Lung (tissue), 12 donors: ENCODE measurements around the gene NKAIN2. TPM values are rescaled to one million over a fixed set of nuclear protein-coding genes. Genes with fewer than 3 reads are reported as not detected.

Source experiments
- ATAC-seq: fragments of 200-7000 bp; cut with Tn5 transposase; one replicate; pipeline ENCODE4 v1.9.1; 2020; ENCODE audit warnings: moderate number of reproducible peaks; ENCODE audit not compliant: insufficient read depth, low FRiP score
- DNase-seq, 3 donors: peaks; one replicate each; pipeline ENCODE4 v3.0.0-alpha.2; 2013 to 2017
- H3K27ac ChIP-seq, 2 donors: one replicate each; pipeline ENCODE4 v1.5.1; 2013; ENCODE audit warnings: mild to moderate bottlenecking in 2 of 2, moderate library complexity in 2 of 2, control low read depth in 1 of 2, inconsistent platforms in 1 of 2, low read depth in 1 of 2, low read length in 1 of 2
- H3K27me3 ChIP-seq, 3 donors: one replicate each; pipeline ENCODE4 v1.5.1; 2013; ENCODE audit warnings: low read length in 2 of 3; ENCODE audit not compliant: control insufficient read depth in 3 of 3, insufficient read depth in 3 of 3
- H3K36me3 ChIP-seq, 4 donors: one replicate each; pipeline ENCODE4 v1.5.1; 2013; ENCODE audit warnings: low read length in 4 of 4, mild to moderate bottlenecking in 1 of 4, moderate library complexity in 1 of 4; ENCODE audit not compliant: control insufficient read depth in 4 of 4, insufficient read depth in 4 of 4
- H3K4me1 ChIP-seq, 5 donors: one replicate each; pipeline ENCODE4 v1.5.1; 2013; ENCODE audit warnings: low read length in 5 of 5, mild to moderate bottlenecking in 2 of 5, moderate library complexity in 1 of 5; ENCODE audit not compliant: control insufficient read depth in 5 of 5, insufficient read depth in 5 of 5
- H3K4me3 ChIP-seq: one replicate; pipeline ENCODE4 v1.5.1; 2013; ENCODE audit warnings: mild to moderate bottlenecking, control low read depth, moderate library complexity
- H3K9ac ChIP-seq, 2 donors: one replicate each; pipeline ENCODE4 v1.5.1; 2013; ENCODE audit warnings: low read length in 2 of 2, control low read depth in 1 of 2; ENCODE audit not compliant: insufficient read depth in 1 of 2
- H3K9me3 ChIP-seq, 4 donors: one replicate each; pipeline ENCODE4 v1.5.1; 2013; ENCODE audit warnings: low read length in 3 of 4, mild to moderate bottlenecking in 1 of 4, moderate library complexity in 1 of 4; ENCODE audit not compliant: control insufficient read depth in 4 of 4, insufficient read depth in 3 of 4
- CTCF ChIP-seq: IDR thresholded peaks from 2 replicates; pipeline ENCODE4 v1.5.1; 2012; ENCODE audit warnings: mild to moderate bottlenecking; ENCODE audit errors: control extremely low read depth, extremely low read depth
- WGBS, 2 donors: extraction: QIAGEN DNeasy Blood & Tissue Kit; methylation state at CpG; one replicate each; pipeline ENCODE4 v1.1.7; 2013; 5-methylcytosine and 5-hydroxymethylcytosine counted together
- polyA plus RNA-seq, 2 donors: library from polyadenylated mRNA; stranded (reverse); fragments of 200-250 nt; gene quantifications; one replicate each; pipeline ENCODE4 v1.2.1, GENCODE V29; 2013
- total RNA-seq, 2 donors: library from RNA; depleted of rRNA in 1 of 2; stranded (reverse); fragments of >200 nt in 1 of 2; gene quantifications; one replicate each; pipeline ENCODE4 v1.2.1, GENCODE V29; 2014 to 2021
- donor health status: control.
- donor health status: control.
- donor health status: Bipolar disorder and iron deficiency.
- donor health status: healthy.
- donor health status: DM: yes; HTN: yes; CAD: no.

Gene NKAIN2
- total and polyA plus RNA-seq, 4 donors = 0.01 to 4.4 TPM; not detected in 2

GRCh38 chr6:124682751-124683150 is 879.1 kb downstream of the NKAIN2 start:
- H3K27ac ChIP-seq = no peak overlapping the region
- WGBS, 2 donors = 70 to 79% methylated on average over 6 of the region's 6 CpGs

GRCh38 chr6:124683507-124683906 is 879.8 kb downstream of the NKAIN2 start:
- DNase-seq (no peak), ATAC-seq (no peak)
- no peaks in the 10 kb centered on the region for H3K36me3 ChIP-seq
- H3K27me3 ChIP-seq = no peaks in the 10 kb centered on the region
- H3K27ac ChIP-seq = no peak overlapping the region
- no peak overlapping the region for H3K4me3 ChIP-seq
- TF ChIP-seq CTCF = no peak
- H3K4me1 ChIP-seq = no peaks in the 10 kb centered on the region
- WGBS, 2 donors = 83 to 85% methylated on average over 4 of the region's 4 CpGs
- peaks cover 0 to 9% (median 6%) of the 10 kb centered on the region in 4 donors for H3K9me3 ChIP-seq
- no peak overlapping the region for H3K9ac ChIP-seq

More at GRCh38 chr6:124682751-124683150, 879.1 kb downstream of the NKAIN2 start:
- DNase-seq = no peak
- TF ChIP-seq CTCF = no peak
- no peak for ATAC-seq
- Histone ChIP-seq H3K9ac (no peak overlapping the region), H3K27me3 (no peaks in the 10 kb centered on the region), H3K4me3 (no peak overlapping the region), H3K9me3 (peaks cover 0 to 10% (median 6%) of the 10 kb centered on the region in 4 donors), H3K36me3 (no peaks in the 10 kb centered on the region), H3K4me1 (no peaks in the 10 kb centered on the region)

DNA sequence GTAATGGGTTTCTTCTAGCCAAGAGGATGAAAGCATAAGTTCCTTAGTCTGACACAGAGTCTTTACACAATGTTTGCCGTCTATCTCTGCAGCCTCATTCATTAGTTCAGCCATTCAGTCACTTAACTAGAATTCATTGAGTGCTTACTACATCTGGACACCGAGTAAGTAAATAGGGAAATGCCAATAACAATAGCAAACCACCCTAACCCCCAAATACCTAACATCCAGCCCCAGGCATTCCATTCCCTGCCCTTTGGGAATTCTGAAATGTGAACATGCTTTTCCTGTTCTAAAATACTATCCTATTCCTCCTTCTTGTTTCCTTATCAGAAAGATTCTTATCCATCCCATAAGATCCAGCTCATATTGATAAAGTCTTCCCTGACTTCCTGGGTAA is 881.0 kb downstream of the NKAIN2 start:
- H3K27ac ChIP-seq = no peak overlapping the region
- WGBS, 2 donors = 66 to 89% methylated on average over 2 of the region's 2 CpGs
- no peak for DNase-seq
- H3K4me3 ChIP-seq = no peak overlapping the region
- no peaks in the 10 kb centered on the region for H3K36me3 ChIP-seq
- no peak for ATAC-seq
- no peaks in the 10 kb centered on the region for H3K4me1 ChIP-seq
- TF ChIP-seq CTCF = no peak
- no peak overlapping the region for H3K9ac ChIP-seq
- no peaks in the 10 kb centered on the region for H3K27me3 ChIP-seq
- peaks cover 0 to 2% (median 0%) of the 10 kb centered on the region in 4 donors for H3K9me3 ChIP-seq

DNA sequence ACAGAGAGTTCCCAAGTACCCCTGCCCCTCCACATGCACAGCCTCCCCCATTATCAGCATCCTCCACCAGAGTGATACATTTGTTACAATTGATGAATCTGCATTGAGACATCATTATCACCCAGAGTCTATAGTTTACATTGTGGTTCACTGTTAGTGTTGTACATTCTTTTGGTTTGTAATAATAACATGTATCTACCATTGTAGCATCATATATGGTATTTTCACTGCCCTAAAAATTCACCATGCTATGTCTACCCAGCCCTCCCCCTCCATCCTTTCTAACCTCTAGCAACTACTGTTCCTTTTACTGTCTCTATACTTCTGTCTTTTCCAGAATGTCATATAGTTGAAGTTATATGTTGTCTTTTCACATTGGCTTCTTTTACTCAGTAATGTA is 884.7 kb downstream of the NKAIN2 start:
- DNase-seq = no peak
- no peak overlapping the region for H3K27ac ChIP-seq
- no peaks in the 10 kb centered on the region for H3K36me3 ChIP-seq
- TF ChIP-seq CTCF = no peak
- no peak overlapping the region for H3K4me3 ChIP-seq
- ATAC-seq = no peak
- H3K27me3 ChIP-seq = no peaks in the 10 kb centered on the region
- H3K9me3 ChIP-seq = peaks cover 0 to 2% (median 0%) of the 10 kb centered on the region in 4 donors
- H3K4me1 ChIP-seq = no peaks in the 10 kb centered on the region
- H3K9ac ChIP-seq = no peak overlapping the region
